Activated CD8-positive, alpha-beta memory T cell treated with anti-CD3 and anti-CD28 coated beads for 24 hours (primary cell): Measurements from ENCODE around the gene NEU2.
"Not testable (repeated sequence)": the region's sequence is repeated elsewhere in the genome, so short reads cannot be mapped to it uniquely, and the experiment has no call there.

Experiments
- DNase-seq: peaks from one replicate; pipeline ENCODE4 v3.0.0-alpha.2; 2020

Gene NEU2

DNA sequence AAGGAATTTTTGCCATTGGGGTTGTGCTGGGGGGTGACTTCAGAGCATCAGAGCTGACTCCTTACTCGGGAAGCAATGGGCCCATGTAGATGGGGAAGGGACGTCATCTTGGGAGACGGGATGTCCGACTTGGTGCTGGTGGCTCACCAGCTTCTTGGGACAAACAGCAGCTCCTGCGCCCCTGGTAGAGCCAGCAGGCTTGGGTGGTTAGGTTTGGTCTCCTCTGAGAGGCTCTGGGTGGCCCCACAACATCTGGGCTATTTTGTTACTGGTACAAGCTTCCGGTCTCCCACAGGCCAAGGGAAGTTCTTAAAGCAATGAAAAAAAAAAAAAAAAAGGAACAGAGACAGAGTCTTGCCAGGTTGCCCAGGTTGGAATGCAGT, 21.2 kb upstream of the NEU2 start:
- no peak for DNase-seq

DNA sequence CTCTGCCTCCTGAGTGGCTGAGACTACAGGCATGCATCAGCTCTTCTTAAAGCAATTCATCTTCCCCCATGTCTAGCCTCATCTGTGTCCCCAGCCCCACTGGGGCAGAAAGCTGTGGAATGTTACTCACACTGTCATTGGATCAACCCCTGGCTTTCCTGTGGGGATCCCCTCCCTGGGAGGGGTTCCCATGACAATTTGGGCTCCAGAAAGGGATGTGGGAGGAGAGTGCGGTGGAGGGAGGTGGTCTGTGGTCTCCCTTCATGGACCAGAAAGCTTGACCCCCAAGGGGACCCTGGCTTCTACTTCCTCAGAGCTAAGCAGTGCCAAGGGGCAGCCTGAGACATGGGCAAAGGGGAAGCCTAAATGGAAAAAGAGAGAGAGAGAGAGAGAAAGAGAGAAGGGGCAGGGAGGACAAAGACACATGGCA, 20.8 kb upstream of the NEU2 start:
- no peak for DNase-seq

DNA sequence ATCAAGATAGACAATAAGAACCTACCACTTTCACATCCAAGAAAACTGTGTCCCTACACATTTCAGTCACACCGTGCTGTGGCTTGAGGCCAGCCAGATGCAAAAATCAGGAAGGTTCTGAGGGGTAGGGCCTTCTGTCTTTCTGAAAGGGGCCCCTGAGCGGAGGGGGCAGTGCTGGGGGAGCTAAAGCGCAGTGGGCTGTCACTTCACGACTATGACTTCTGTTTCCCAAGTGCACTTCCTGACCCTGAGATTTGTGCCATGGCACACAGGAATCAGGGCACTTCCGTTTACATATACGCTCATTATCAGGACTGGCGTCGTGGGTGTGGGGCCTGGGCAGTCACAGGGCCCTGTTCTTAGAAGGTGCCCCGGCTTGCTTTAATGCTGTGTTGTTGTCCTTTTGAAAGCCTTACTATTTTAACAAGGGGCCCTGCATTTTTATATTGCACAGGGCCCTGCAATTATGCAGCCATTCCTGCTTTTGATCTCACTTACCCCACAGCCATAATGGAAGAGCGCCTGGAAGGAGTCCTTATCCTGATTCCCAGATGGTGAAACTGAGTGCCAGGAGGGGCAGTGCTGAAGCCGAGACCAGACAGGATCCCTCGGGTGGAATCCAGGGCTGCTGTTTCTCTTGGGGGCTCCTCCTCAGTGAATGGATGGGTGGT, 20.0 kb upstream of the NEU2 start:
- DNase-seq = no peak

- no peak for DNase-seq
Measured at GRCh38 chr2:233013027-233013461, 19.4 kb upstream of the NEU2 start, which contains the start of gene NGEF. NGEF (minus strand) TSS chr2:233013256; CDS start chr2:232974890, 38,366 bp downstream.

- no peak for DNase-seq
Measured at GRCh38 chr2:233013650-233014049, 18.8 kb upstream of the NEU2 start.

DNA sequence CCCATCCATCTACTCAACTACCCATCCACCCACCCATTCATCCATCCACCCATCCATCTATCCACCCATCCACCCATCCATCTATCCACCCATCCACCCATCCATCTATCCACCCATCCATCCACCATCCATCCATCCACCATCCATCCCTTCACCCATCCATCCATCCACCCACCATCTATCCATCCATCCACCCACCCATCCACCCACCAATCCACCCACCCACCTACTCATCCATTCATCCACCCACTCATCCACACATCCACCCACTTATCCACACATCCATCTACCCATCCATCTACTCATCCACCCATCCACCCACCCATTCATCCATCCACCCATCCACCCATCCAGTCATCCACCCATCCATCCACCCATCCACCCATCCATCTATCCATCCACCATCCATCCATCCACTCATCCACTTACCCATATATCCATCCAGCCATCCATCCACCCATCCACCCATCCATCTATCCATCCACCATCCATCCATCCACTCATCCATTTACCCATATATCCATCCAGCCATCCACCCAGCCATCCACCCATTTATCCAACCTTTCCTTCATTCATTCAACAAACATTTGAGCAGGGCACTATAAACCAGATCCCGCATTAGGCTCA, 17.3 kb upstream of the NEU2 start:
- DNase-seq = no peak

DNA sequence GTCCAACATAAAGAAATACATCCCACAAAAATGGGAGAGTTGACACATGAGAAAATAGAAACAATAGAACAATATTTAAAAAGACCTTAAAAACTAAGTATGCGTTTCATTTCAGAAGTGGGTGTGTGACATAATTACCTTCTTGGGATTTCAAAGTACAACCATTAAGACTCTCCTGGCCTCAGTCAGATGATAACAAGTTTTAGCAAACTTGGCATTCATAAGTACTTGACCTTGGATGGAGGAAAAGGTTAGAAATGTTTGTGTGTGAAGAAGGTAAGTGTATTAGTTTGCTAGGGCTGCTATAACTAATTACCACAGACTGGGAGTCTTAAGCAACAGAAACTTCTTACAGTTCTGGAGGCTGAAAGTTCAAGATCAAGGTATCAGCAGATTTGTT, 14.5 kb upstream of the NEU2 start:
- DNase-seq = no peak

DNA sequence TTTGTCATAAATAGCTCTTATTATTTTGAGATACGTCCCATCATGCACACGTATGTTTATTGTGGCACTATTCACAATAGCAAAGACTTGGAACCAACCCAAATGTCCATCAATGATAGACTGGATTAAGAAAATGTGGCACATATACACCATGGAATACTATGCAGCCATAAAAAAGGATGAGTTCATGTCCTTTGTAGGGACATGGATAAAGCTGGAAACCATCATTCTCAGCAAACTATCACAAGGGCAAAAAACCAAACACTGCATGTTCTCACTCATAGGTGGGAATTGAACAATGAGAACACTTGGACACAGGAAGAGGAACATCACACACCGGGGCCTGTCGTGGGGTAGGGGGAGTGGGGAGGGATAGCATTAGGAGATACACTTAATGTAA, 12.9 kb upstream of the NEU2 start:
- not testable (repeated sequence) for DNase-seq

- no peak for DNase-seq
Measured at GRCh38 chr2:233020454-233020853, 12.0 kb upstream of the NEU2 start.

DNA sequence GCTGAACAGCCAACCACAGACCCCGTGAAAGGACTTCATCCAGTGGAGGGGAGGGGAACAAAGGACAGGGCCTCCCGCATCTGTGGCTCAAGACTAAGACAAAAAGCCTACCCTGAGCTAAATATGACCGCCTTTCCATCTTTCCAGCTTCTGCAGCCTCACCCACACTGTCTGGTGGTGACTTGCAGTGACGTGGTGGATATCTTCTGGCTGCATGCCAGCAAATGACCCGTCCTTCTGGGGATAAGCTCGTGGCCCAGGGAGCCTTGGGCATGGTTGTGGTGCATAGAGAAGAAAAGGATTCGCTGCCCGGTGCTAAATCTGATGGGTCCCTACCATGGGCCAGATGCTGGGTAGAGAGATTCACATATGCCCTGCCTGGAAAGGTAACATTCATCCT, 10.7 kb upstream of the NEU2 start:
- DNase-seq = no peak

DNA sequence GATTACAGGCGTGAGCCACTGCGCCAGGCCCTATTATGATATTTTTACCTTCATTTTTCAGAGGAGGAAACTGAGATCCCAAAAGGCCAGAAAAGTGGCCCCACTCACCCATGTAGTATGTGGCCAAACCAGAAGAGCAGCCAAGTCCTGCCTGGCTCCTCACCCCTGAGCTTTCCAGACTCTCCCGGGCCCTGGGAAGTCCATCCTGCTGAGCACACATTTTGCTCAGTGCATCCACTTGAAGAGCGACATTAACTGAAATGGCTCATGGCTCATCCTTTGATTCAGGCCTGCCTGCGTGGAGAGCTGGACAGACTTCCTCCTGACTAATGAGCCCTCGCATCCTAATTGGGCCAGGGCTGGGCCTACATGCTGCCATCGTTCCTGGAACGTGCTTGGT, 9.9 kb upstream of the NEU2 start:
- no peak for DNase-seq

DNA sequence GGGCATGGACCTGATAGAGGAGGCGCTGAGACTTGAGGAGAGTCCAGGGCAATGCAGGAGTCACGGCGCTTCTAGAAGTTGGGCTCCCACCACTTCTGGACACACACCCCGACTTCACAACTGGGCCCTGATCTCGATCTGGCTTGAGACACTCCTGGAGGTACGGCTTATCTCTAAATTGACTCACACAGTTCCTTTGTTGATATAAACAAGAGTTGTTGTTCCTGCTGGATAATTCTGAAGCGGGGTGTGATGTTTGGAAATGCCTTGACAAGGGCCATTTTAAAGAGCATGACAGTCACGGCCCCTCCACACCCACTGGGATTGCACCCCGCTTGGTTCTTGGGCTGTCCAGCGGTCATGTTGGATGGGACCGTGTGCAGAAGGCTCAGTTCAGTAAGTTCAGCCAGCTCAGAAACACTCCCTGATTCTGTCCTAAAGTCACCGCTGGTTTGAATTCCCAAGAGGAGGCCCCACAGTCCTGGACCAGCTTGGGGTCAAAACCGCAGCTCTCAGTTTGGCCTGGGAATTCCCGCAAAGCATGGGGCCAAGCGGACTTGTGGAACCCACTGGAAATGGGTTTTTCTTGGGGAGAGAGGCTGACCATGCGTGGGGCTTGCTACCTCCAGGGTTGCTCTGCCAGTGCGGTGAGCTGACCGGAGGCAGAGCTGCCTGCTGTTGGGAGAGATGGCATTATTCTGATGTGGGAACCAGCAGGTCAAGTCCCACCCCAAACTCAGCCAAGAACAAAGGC, 9.3 kb upstream of the NEU2 start:
- DNase-seq = no peak

DNA sequence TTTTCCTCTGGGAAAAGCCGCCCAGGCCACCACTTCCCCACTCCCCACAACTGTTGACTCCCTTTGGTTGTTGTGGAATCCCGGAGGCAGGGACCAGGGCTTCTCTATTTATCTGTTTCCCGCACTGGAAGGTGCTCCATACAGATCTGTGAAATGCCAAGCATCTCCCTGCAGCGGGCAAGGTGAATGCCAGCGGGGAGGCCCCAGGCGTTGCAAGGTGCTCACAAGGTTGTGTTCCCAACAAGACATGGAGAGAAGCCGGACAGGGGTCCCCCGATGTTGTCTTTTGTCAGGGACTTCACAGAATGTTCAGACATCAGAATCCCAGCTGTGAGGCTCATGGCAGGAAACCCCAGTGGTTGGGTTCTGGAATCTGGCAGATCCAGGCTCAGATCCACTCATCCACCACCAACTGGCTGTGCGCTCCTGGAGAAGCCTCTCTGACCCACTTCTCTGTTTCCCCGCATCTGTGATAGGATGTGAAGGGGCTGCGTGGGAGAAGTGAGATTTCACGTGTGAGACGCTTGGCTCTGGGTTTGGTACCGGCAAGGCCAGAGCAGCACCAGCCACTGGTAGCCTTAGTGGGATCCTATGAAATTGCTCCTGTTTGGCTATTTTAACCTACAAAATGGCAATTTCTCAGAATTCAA, 8.6 kb upstream of the NEU2 start:
- DNase-seq = no peak

- DNase-seq = no peak
Measured at GRCh38 chr2:233025706-233026105, 6.8 kb upstream of the NEU2 start.

GRCh38 chr2:233026198-233026813, 6.2 kb upstream of the NEU2 start:
- DNase-seq = no peak

DNA sequence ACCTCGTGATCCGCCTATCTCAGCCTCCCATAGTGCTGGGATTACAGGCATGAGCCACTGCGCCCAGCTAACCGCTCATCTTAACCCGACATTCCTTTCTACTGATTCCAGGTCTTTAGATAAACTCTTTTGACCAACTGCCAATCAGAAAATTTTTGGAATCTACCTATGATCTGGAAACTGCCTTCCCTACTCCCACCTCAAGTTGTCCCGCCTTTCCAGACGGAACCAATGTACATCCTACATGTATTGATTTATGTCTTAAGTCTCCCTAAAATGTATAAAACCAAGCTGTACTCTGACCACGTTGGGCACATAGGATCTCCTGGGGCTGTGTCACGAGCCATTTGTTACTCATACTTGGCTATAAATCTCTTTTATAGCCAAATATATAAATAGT, 3.2 kb upstream of the NEU2 start:
- DNase-seq = no peak

DNA sequence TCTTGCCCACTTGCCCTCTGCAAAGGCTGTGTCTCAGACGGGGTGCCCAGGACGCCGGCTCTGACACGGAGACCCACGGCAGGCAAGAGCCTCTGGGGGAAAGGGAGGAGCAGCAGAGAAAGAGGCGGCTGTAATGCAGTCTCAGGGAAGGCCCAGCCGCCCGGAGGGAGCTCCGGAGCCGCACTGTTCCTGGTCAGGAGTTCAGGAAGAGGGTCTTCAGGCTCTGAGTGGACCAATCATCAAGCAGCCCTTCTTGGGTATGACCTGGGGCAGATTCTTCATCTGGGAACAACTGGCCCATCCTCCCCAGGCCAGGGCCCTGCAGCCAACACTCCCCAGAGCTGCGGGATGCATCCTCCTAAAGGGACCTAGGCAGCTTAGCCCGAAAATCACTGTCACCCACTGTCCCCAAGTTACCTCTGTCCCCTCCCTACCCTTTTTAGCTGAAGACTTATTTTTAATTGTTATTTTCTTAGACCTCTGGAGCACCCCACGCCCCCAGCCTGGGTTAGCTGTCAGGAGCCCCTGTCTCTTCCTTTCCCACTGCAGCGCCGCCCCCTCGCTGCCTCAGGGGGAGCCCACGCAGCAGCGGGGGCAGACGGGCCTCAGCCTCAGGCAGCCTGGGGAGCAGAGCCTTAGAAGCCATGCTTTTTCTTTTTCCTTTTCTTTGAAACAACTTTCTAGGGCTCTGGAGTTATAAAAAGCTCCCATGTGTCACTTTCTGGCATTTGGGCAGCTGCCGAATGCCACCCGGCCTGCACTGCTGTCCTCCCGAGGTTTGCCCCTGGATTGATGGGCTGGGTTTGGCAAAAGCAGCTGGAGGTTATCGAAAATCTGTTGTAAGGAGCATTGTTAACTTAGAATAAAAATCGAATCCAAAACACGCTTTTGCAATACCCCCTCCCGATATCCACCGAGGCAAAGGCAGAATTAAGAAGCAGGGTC, 644 bp upstream of the NEU2 start:
- DNase-seq = no peak

DNA sequence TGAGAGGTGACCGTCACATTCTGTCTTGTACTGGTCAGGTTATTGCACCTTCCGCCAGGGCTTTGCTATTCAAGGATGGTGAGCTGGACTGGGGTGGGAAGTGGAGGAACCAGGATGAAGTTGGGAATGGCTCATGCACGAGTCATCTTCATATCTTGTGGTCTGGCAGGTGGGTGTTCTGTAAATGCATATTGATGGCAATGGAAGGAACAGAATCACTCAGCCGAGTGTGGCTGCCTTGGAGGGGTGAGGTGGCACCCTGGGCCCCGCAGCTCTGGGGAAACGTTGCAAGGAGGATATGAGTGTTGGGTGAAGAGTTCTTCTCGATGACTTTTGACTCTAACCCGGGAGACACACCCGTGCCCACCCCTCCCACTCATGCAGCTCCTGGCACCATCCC, 1.2 kb downstream of the NEU2 start:
- no peak for DNase-seq

- no peak for DNase-seq
Measured at GRCh38 chr2:233034091-233034882, 1.8 kb downstream of the NEU2 start.

DNA sequence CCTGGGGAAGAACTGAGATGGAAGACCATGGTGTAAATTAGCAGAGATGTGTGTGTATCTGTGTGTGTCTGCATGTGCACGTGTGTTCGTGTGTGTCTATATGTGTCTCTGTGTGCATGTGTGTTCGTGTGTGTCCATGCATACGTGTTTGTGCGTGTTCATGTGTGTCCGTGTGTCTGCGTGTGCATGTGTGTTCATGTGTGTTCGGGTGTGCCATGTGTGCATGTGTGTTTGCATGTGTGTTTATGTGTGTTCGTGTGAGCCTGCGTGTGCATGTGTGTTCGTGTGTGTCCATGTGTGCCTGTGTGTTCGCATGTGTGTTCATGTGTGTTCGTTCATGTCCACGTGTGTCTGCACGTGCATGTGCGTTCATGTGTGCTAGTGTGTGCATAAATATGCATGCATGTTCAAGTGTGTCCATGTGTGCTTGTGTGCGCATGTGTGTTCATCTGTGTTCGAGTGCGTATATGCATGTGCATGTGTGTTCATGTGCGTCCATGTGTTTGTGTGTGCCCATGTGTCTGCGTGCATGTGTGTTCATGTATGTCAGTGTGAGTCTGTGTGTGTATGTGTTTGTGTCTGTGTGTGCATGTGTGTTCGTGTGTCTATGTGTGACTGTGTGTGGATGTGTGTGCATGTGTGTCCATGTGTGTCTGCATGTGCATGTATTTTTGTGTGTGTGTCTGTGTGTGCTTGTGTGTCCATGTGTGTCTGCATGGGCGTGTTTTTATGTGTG, 3.1 kb downstream of the NEU2 start:
- DNase-seq = no peak
